Duodenal mucosa (tissue), 2 donors: ENCODE results near the gene OR2B2.

Source experiments
- H3K27ac ChIP-seq: one replicate; pipeline ENCODE4 v1.7.0; 2013; ENCODE audit warnings: low read depth, low read length
- H3K27me3 ChIP-seq, 2 donors: one replicate each; pipeline ENCODE4 v1.7.0; 2013; ENCODE audit warnings: low read length in 2 of 2, control low read depth in 1 of 2; ENCODE audit not compliant: insufficient read depth in 2 of 2, control insufficient read depth in 1 of 2
- H3K36me3 ChIP-seq, 2 donors: one replicate each; pipeline ENCODE4 v1.7.0; 2013; ENCODE audit warnings: low read length in 2 of 2, control low read depth in 1 of 2; ENCODE audit not compliant: insufficient read depth in 2 of 2, control insufficient read depth in 1 of 2
- H3K4me1 ChIP-seq, 2 donors: one replicate each; pipeline ENCODE4 v1.7.0; 2013; ENCODE audit warnings: low read length in 2 of 2, control low read depth in 1 of 2; ENCODE audit not compliant: insufficient read depth in 2 of 2, control insufficient read depth in 1 of 2
- H3K4me3 ChIP-seq, 2 donors: one replicate each; pipeline ENCODE4 v1.7.0; 2013; ENCODE audit warnings: low read length in 2 of 2, low read depth in 1 of 2
- H3K9ac ChIP-seq, 2 donors: one replicate each; pipeline ENCODE4 v1.7.0; 2013; ENCODE audit warnings: low read length in 2 of 2, low read depth in 1 of 2
- H3K9me3 ChIP-seq, 2 donors: one replicate each; pipeline ENCODE4 v1.7.0; 2013; ENCODE audit warnings: low read length in 2 of 2, control low read depth in 1 of 2; ENCODE audit not compliant: control insufficient read depth in 1 of 2

The OR2B2 gene

DNA sequence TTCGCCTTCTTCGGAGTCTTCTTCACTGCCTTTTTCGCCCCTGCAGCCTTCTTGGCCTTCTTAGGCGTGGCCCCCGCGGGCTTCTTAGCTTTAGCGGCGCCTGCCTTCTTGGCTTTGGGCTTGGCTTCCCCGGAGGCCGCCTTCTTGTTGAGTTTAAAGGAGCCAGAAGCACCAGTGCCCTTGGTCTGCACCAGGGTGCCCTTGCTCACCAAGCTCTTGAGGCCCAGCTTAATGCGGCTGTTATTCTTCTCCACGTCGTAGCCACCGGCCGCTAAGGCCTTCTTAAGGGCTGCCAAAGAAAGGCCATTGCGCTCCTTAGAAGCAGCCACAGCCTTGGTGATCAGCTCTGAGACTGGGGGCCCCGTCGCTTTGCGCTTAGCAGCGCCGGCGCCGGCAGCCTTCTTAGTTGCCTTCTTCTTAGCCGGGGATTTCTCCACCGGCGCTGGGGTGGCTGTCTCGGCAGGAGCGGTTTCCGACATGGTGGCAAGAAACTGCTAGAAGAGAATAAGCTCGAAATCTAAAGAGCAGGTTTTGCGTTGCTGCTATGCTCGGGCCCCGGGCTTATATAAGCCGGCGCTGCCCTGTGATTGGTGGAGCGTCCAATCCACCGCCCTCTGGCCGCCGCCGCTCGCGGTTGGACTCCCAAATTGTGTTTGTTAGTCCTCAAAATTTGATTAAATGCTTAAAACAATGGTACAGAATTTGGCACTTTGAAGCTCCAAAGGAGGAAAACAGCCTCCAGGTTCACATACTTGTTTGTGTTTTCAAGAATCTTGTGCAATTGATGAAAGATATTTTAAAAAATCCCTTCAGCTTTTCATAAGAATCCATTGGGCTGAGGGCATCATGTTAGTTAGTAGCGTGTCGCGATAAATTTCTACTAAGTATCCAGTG lies 44.9 kb downstream of the OR2B2 start:
- Histone ChIP-seq H3K9ac (peak overlapping the region; percentile 68 to 80), H3K27ac (no peak overlapping the region)

DNA sequence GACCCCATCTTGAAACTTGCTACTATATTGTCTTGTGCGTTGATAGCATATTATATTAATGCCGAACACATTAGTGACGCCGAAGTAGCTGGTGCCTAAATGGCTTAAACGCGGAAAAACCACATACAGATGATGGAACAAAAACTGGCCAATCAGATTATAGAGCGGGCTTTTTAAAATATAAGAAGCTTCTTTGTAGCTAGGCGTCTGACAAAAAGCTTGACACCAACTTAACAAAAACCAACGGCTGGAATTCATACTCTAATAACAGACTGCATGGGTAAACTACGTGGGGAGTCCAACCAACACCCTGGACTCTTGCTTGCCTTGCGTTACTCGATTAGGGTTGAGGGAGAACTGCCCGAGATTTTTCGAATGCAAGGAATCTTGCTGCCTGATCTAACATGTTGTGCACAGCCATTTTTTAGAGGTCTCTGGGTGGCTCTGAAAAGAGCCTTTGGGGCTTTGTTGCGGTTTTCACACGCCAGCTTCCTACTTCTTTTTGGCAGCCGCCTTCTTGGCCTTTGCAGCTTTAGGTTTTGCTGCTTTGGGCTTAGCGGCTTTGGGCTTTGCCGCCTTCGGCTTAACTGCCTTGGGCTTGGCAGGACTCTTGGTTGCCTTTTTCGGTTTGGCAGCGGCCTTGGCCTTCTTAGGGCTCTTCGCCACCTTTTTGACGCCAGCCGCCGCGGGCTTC lies 45.7 kb downstream of the OR2B2 start:
- no peaks in the 10 kb centered on the region for H3K27me3 ChIP-seq
- H3K27ac ChIP-seq, result peak overlapping the region; percentile 13

More for the DNA sequence above, 44.9 kb downstream of the OR2B2 start:
- Histone ChIP-seq H3K4me3 (peak overlapping the region; percentile 78 to 85), H3K27me3 (no peaks in the 10 kb centered on the region), H3K36me3 (no peaks in the 10 kb centered on the region), H3K9me3 (no peaks in the 10 kb centered on the region), H3K4me1 (peaks cover 17 to 37% of the 10 kb centered on the region in 2 donors)

DNA sequence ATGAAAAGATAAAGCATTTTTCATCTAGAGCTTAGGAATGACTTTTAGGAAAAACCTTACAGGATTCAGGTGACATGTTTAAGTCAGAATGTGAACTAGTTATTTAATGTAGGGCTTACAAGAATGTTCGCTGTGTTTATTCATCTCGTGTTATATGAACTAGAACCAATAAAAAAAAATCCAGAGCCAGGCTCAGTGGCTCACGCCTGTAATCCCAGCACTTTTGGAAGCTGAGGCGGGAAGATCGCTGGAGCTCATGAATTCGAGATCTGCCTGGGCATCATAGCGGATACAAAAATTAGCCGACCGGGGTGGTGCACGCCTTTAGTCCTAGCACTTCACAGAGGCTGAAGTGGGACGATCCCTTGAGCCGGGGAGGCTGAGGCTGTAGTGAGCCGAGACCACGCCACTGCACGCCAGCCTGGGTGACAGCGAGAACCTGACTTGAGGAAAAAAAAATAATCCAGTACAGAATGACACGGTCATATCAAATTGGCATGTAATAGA lies 46.3 kb downstream of the OR2B2 start:
- H3K36me3 ChIP-seq, result no peaks in the 10 kb centered on the region
- H3K27me3 ChIP-seq, result no peaks in the 10 kb centered on the region
- H3K4me3 ChIP-seq, result peak overlapping the region; percentile 78 to 85
- H3K9ac ChIP-seq, result peak overlapping the region; percentile 65 to 68
- H3K27ac ChIP-seq, result peak overlapping the region; percentile 13
- no peaks in the 10 kb centered on the region for H3K9me3 ChIP-seq
- H3K4me1 ChIP-seq, result peaks cover 12 to 29% of the 10 kb centered on the region in 2 donors

More for the DNA sequence above, 45.7 kb downstream of the OR2B2 start:
- Histone ChIP-seq H3K36me3 (no peaks in the 10 kb centered on the region), H3K4me1 (peaks cover 15 to 30% of the 10 kb centered on the region in 2 donors), H3K9me3 (no peaks in the 10 kb centered on the region), H3K9ac (peak overlapping the region; percentile 68 to 80), H3K4me3 (peak overlapping the region; percentile 78 to 85)

DNA sequence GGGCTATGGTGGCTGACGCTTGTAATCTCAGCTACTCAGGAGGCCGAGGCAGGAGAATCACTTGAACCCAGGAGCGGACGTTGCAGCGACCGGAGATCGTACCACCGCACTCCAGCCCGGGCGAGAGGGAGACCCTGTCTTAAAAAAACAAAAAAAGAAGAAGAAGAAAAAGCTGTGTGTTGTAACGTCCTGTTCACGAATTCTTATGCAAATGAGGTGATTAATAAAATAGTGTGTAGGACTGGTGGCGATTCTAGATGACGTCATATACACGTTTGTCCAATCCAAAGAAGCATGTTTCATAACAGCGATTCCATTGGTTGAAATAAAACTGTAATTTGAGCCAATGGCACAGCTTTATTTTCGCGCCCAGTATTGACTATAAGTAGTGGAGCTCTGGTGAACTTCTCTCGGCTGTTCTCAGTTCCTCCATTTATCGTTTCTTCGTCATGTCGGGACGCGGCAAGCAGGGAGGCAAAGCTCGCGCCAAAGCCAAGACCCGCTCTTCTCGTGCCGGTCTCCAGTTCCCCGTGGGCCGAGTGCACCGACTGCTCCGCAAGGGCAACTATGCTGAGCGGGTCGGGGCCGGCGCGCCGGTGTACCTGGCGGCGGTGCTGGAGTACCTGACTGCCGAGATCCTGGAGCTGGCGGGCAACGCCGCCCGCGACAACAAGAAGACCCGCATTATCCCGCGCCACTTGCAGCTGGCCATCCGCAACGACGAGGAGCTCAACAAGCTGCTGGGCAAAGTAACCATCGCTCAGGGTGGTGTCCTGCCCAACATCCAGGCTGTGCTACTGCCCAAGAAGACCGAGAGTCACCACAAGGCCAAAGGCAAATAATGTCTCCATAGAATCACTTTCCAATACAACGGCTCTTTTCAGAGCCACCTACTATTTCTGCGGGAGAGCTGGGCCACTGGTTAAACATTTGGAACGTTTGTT lies 47.0 kb downstream of the OR2B2 start:
- Histone ChIP-seq H3K4me3 (peak overlapping the region; percentile 78 to 85), H3K9me3 (no peaks in the 10 kb centered on the region), H3K9ac (peak overlapping the region; percentile 72 to 77), H3K4me1 (peaks cover 12 to 29% of the 10 kb centered on the region in 2 donors), H3K36me3 (no peaks in the 10 kb centered on the region), H3K27me3 (no peaks in the 10 kb centered on the region), H3K27ac (peak overlapping the region; percentile 80)

DNA sequence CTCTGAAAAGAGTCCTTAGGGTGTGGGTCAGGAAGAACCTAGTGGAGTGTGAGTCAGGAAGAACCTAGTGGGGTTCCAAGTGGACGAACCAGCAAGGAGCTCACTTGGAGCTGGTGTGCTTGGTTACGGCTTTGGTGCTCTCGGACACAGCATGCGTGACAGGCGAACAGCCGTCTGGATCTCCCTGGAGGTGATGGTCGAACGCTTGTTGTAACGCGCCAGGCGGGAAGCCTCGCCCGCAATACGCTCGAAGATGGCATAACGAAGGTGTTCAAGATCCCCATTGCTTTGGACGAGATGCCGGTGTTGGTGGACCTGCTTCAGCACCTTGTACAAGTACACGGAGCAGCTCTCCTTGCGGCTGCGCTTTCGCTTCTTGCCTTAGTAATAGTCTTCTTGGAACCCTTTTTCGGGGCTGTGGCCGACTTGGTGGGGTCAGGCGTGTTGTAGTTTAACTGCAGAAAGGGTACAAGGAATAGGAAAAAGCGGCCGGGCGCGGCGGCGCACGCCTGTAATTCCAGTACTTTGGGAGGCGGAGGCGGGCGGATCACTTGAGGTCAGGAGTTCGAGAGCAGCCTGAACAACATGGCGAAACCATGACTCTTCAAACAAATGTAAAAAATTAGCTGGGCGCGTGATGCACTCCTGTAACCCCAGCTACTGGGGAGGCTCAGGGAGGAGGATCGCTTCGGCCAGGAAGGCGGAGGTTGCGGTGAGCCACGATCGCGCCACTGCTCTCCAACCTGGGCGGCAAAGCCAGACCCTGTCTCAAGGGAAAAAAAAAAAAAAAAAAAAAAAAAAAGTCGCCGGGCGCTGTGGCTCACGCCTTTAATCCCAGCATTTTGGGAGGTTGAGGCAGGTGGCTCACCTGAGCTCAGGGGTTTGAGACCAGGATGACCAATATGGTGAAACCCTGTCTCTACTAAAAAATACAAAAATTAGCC lies 48.0 kb downstream of the OR2B2 start:
- Histone ChIP-seq H3K4me1 (peaks cover 12 to 29% of the 10 kb centered on the region in 2 donors), H3K27me3 (no peaks in the 10 kb centered on the region), H3K27ac (no peak overlapping the region), H3K4me3 (peak overlapping the region; percentile 78 to 85), H3K36me3 (no peaks in the 10 kb centered on the region), H3K9me3 (no peaks in the 10 kb centered on the region), H3K9ac (peak overlapping the region; percentile 72 to 77)

DNA sequence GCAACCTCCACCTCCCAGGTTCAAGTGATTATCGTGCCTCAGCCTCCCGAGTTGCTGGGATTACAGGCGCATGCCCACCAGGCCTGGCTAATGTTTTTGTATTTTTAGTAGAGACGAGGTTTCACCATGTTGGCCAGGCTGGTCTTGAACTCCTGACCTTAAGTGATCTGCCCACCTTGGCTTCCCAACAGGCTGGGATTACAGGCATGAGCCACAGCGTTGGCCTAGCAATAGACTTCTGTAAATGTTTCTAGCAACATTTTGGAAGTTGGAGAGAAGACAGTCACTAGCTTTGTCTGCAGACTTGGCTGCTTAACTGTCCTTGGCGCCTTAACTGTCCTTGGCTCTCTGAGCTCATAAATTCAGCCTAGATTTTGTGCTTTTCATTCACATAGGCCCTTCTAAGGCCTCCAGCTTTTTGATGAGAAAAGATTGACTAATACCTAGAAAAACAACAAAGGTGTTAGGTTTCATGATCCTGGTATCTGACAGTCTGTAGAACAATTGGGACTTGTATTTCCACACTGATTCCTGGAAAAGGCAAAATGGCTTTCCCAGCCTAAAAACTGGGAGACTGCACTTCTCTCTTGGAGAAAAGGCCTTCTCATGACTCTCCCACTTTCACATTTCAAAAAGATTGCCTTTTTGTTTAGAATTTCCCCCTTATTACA lies 49.7 kb downstream of the OR2B2 start:
- H3K36me3 ChIP-seq, result no peaks in the 10 kb centered on the region
- H3K4me1 ChIP-seq, result peaks cover 7 to 28% of the 10 kb centered on the region in 2 donors
- no peak overlapping the region for H3K4me3 ChIP-seq
- no peak overlapping the region for H3K9ac ChIP-seq
- no peaks in the 10 kb centered on the region for H3K9me3 ChIP-seq
- no peaks in the 10 kb centered on the region for H3K27me3 ChIP-seq
- no peak overlapping the region for H3K27ac ChIP-seq

DNA sequence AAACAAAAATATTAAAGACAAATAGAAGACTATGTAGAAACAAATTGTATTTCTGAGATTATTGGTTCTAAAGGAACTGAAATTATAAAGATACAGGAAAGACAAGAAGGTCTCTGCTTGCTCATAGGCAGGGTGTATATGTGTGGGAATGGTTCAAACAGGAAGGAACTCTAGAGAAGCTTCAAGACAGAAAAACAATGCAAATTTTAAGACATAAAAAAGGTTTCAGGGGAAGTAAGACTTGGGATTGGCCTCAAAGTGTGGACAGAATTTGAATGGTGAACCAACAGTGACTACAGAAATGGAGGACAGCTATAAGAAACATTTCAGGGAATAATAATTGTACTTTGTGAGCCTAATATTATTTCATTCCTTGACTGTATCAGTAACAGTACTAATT lies 50.3 kb downstream of the OR2B2 start:
- Histone ChIP-seq H3K4me3 (no peak overlapping the region), H3K27ac (no peak overlapping the region), H3K27me3 (no peaks in the 10 kb centered on the region), H3K9me3 (no peaks in the 10 kb centered on the region), H3K4me1 (peaks cover 6 to 21% of the 10 kb centered on the region in 2 donors), H3K36me3 (no peaks in the 10 kb centered on the region), H3K9ac (no peak overlapping the region)

DNA sequence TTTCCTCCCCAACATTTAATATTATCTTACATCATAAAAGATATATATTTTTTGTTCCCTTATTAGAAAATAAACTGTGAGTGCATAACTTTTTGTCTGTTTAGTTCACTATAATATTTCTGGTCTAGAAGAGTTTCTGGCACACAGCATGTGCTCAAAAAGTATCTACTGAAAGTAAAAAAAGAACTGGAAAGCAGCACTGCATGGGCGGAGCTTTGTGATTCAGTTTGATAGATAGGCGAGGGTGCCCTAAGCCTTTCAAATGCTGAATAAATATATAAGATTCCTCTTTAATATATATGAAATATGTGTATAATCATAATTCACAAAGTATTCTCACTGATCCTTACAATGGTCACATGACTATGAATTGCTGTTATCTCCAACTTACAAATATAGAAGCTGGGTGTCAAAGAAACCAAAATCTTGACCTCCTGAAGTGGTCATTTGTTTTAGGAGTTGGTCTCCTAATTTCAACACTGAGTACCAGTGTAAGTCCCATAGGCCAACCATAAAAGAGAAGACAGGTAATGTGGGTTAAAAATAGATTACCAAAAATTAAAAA lies 50.8 kb downstream of the OR2B2 start:
- H3K36me3 ChIP-seq, result no peaks in the 10 kb centered on the region

More for the DNA sequence above, 50.8 kb downstream of the OR2B2 start:
- Histone ChIP-seq H3K27me3 (no peaks in the 10 kb centered on the region), H3K9ac (no peak overlapping the region), H3K27ac (no peak overlapping the region), H3K4me1 (peaks cover 6 to 16% of the 10 kb centered on the region in 2 donors), H3K4me3 (no peak overlapping the region), H3K9me3 (no peaks in the 10 kb centered on the region)
